Subcutaneous abdominal adipose tissue (tissue), 5 donors: ENCODE data around the gene CCDC50.
A peak's percentile ranks its signal among the peaks of the same experiment; 100 is the strongest.

ENCODE experiments used
- H3K27ac ChIP-seq: one replicate; pipeline ENCODE4 v1.7.0; 2013; ENCODE audit warnings: low read depth, mild to moderate bottlenecking, inconsistent platforms, low read length, moderate library complexity
- H3K27me3 ChIP-seq, 5 donors: one replicate each; pipeline ENCODE4 v1.7.0; 2013; ENCODE audit warnings: low read length in 5 of 5, inconsistent platforms in 1 of 5; ENCODE audit not compliant: control insufficient read depth in 5 of 5, insufficient read depth in 4 of 5
- H3K36me3 ChIP-seq, 5 donors: one replicate each; pipeline ENCODE4 v1.7.0; 2013; ENCODE audit warnings: low read length in 5 of 5; ENCODE audit not compliant: control insufficient read depth in 5 of 5, insufficient read depth in 5 of 5
- H3K4me1 ChIP-seq, 5 donors: one replicate each; pipeline ENCODE4 v1.7.0; 2013; ENCODE audit warnings: low read length in 5 of 5, mild to moderate bottlenecking in 3 of 5, moderate library complexity in 1 of 5; ENCODE audit not compliant: control insufficient read depth in 5 of 5, insufficient read depth in 5 of 5
- H3K4me3 ChIP-seq, 5 donors: one replicate each; pipeline ENCODE4 v1.7.0; 2013; ENCODE audit warnings: low read length in 5 of 5, low read depth in 1 of 5
- H3K9ac ChIP-seq, 5 donors: one replicate each; pipeline ENCODE4 v1.7.0; 2013; ENCODE audit warnings: low read length in 5 of 5, mild to moderate bottlenecking in 4 of 5, moderate library complexity in 3 of 5
- H3K9me3 ChIP-seq, 5 donors: one replicate each; pipeline ENCODE4 v1.7.0; 2013; ENCODE audit warnings: low read length in 5 of 5; ENCODE audit not compliant: control insufficient read depth in 5 of 5
- donor health status: healthy.
- donor health status: healthy.
- donor health status: healthy.
- donor health status: healthy.
- donor health status: healthy.

Gene CCDC50

DNA sequence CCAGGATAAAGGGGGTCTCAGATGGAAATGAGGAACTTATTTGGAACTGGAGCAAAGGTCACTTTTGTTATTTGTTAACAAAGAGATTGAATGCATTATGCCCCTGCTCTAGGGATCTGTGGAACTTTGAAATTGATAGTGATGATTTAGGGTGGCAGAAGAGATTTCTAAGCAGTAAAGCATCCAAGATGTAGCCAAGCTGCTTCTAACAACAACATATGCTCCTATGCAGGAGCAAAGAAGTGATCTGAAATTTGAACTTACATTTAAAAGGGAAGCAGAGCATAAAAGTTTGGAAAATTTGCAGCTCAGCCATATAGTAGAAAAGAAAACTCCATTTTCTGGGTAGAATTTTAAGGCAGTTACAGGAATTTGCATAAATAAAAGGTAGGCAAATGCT is 30.3 kb upstream of the CCDC50 start:
- Histone ChIP-seq H3K27me3 (no peaks in the 10 kb centered on the region), H3K9ac (no peak overlapping the region), H3K27ac (no peak overlapping the region), H3K4me3 (no peak overlapping the region), H3K36me3 (no peaks in the 10 kb centered on the region), H3K9me3 (no peaks in the 10 kb centered on the region), H3K4me1 (peaks cover 0 to 5% (median 0%) of the 10 kb centered on the region in 5 donors)

DNA sequence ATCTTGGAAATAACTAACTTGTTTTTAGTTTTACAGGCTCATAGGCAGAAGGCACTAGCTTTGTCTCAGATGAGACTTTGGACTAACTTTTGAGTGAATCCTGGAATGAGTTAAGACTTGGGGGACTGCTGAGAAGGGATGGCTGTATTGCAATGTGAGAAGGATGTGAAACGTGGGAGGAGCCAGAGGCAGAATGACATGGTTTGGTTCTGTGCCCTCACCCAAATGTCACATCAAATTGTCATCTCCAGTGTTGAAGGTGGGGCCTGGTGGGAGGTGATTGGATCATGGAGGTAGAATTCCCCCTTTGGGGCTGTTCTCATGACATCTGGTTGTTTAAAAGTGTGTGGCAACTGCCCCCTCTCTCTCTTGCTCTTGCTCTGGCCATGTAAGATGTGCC is 28.8 kb upstream of the CCDC50 start:
- Histone ChIP-seq H3K36me3 (no peaks in the 10 kb centered on the region), H3K27me3 (no peaks in the 10 kb centered on the region), H3K9me3 (no peaks in the 10 kb centered on the region), H3K4me1 (peaks cover 0 to 5% (median 0%) of the 10 kb centered on the region in 5 donors), H3K9ac (no peak overlapping the region), H3K4me3 (no peak overlapping the region), H3K27ac (no peak overlapping the region)

DNA sequence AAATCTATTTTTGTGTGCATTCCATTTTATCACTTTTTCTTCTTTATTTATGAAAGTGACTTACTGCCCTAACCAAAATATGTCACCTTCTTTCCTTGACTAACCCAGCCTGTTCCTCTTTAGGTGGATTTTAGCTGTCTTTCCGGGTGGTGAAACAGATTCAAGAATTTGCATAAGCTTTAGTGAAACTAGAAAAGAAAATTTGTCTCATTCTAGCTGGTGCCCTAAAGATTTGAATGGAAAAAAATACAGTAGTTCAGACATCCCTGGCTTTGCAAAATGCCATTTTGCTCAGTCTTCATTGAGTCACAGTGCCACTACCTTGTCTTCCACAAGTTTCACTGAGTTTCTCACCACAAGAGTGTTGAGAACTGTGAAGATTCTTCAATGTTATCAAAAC is 28.2 kb upstream of the CCDC50 start:
- Histone ChIP-seq H3K27ac (no peak overlapping the region), H3K9ac (no peak overlapping the region), H3K4me3 (no peak overlapping the region), H3K9me3 (no peaks in the 10 kb centered on the region), H3K27me3 (no peaks in the 10 kb centered on the region), H3K4me1 (peaks cover 0 to 5% (median 0%) of the 10 kb centered on the region in 5 donors), H3K36me3 (no peaks in the 10 kb centered on the region)

DNA sequence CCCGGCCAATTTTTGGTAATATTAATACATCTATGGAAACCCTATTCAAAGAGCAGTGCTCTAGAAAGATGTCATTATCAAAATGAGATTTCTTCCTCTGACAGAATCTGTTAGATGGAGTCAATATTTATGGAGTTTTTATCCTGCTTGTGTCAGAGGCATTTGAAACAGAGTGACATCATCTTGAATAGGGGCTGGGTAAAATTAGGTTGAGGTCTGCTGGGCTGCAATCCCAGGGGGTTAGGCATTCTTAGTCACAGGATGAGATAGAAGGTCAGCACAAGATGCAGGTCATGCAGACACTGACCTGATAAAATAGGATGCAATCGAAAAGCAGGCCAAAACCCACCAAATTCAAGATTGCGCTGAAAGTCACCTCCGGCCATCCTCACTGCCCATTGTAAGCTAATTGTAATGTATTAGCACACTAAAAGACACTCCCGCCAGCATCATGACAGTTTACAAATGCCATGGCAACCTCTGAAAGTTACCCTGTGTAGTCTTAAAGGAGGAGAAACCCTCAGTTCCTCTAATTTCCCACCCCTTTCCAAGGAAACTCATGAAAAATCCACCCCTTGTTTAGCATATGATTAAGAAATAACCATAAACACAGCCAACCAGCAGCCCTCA is 27.3 kb upstream of the CCDC50 start:
- H3K9ac ChIP-seq = no peak overlapping the region
- H3K4me3 ChIP-seq = no peak overlapping the region
- H3K27ac ChIP-seq = no peak overlapping the region
- H3K27me3 ChIP-seq = no peaks in the 10 kb centered on the region
- peaks cover 0 to 5% (median 0%) of the 10 kb centered on the region in 5 donors for H3K4me1 ChIP-seq
- no peaks in the 10 kb centered on the region for H3K9me3 ChIP-seq
- no peaks in the 10 kb centered on the region for H3K36me3 ChIP-seq

DNA sequence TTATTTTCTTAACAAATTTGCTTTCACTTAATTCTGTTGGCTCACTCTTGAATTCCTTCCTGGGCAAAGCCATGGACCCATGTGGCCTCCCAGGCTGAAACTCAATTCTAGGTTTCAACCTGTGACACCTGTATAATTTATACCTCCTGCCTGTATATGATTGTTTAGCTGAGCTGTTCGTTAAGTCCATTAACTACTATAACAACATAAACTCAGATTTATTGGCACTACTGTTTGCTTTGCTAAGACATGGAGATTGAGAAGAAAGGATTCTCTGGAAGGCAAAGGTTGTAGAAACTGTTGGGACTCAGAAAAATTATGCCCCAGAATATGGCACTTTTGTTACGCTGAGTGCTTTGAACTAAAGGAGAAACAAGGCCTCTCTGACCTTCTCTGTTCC is 26.7 kb upstream of the CCDC50 start:
- Histone ChIP-seq H3K9ac (no peak overlapping the region), H3K36me3 (no peaks in the 10 kb centered on the region), H3K27me3 (no peaks in the 10 kb centered on the region), H3K27ac (no peak overlapping the region), H3K4me1 (peaks cover 0 to 5% (median 0%) of the 10 kb centered on the region in 5 donors), H3K4me3 (no peak overlapping the region), H3K9me3 (no peaks in the 10 kb centered on the region)

DNA sequence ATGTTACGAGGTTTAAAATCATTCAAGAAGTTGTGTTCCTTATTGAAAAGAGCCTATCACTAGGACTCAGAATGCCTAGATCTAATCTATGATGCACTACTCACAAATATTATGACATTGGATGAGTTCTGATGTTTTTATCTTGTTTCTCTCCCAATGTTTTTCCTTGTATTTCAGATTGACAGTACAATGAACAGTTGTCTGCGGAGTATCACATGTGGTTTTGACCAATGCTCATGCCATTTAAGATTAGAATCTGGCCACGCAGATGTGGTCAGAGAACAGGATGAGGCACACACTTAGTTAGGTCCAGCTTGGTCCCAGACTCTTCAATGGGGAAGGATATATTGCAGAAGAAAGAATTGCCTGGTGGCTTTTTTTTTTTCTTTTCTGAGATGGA is 25.6 kb upstream of the CCDC50 start:
- Histone ChIP-seq H3K36me3 (no peaks in the 10 kb centered on the region), H3K9me3 (no peaks in the 10 kb centered on the region), H3K4me3 (no peak overlapping the region), H3K4me1 (peaks cover 0 to 5% (median 0%) of the 10 kb centered on the region in 5 donors), H3K27me3 (no peaks in the 10 kb centered on the region), H3K9ac (no peak overlapping the region), H3K27ac (no peak overlapping the region)

DNA sequence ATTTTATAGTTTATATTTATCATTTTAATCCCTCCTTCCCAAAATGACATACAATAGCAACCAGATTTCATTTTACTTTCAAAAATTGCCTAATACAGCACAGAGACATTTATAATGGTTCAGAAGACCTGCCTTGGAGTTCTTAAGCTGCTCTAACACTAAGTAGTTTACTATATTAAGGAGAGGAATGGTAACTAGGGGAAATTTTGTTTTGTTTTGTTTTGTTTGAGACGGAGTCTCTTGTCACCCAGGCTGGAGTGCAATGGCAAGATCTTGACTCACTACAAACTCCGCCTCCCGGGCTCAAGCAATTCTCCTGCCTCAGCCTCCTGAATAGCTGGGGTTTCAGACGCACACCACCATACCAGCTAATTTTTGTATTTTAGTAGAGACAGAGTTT is 22.8 kb upstream of the CCDC50 start:
- Histone ChIP-seq H3K27me3 (no peaks in the 10 kb centered on the region), H3K9ac (no peak overlapping the region), H3K36me3 (no peaks in the 10 kb centered on the region), H3K9me3 (no peaks in the 10 kb centered on the region), H3K27ac (no peak overlapping the region), H3K4me1 (no peaks in the 10 kb centered on the region), H3K4me3 (no peak overlapping the region)

DNA sequence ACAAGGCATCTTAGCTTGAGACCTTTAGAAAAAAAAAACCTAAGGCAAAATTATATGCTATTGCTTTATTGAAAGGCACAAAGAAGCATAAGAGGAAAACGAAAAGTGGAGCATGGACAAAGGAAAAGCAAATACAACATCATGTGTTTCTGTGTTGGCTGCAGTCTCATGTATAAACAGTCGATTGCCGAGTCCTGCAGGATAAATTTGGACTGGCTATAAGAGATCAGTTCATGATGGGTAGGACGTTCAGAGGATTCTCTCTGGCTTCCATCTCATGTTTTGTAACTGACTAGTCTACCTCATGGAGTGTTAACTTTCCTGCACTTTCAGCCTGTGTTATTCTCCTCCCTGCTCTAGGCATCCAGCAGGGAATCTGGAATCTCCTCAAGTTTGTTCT is 21.9 kb upstream of the CCDC50 start:
- H3K9ac ChIP-seq = no peak overlapping the region
- no peak overlapping the region for H3K27ac ChIP-seq
- no peaks in the 10 kb centered on the region for H3K36me3 ChIP-seq

DNA sequence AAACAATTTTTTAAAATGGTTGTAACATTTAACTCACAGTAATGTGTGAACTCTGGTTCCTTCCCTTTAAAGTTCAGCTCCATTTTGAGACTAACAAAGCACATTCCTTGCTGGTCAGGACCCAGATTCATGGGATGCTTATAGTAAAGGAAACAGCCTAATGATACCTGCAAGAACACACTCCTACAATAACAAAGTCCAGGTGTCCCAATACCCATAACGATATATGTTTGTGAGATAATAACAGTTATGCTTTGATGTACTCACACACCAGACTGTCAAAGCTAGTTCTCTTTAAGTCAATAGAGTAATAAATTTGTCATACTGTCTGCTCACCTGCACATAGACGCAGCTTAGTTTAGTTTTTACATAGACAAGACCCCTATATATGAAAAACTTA is 15.9 kb upstream of the CCDC50 start:
- no peaks in the 10 kb centered on the region for H3K36me3 ChIP-seq
- peaks cover 0 to 23% (median 10%) of the 10 kb centered on the region in 5 donors for H3K4me1 ChIP-seq
- no peaks in the 10 kb centered on the region for H3K27me3 ChIP-seq
- no peak overlapping the region for H3K9ac ChIP-seq
- H3K27ac ChIP-seq = no peak overlapping the region
- peaks cover 0 to 2% (median 0%) of the 10 kb centered on the region in 5 donors for H3K9me3 ChIP-seq
- H3K4me3 ChIP-seq = no peak overlapping the region

More for the DNA sequence above, 21.9 kb upstream of the CCDC50 start:
- Histone ChIP-seq H3K4me3 (no peak overlapping the region), H3K9me3 (no peaks in the 10 kb centered on the region), H3K27me3 (no peaks in the 10 kb centered on the region), H3K4me1 (no peaks in the 10 kb centered on the region)

DNA sequence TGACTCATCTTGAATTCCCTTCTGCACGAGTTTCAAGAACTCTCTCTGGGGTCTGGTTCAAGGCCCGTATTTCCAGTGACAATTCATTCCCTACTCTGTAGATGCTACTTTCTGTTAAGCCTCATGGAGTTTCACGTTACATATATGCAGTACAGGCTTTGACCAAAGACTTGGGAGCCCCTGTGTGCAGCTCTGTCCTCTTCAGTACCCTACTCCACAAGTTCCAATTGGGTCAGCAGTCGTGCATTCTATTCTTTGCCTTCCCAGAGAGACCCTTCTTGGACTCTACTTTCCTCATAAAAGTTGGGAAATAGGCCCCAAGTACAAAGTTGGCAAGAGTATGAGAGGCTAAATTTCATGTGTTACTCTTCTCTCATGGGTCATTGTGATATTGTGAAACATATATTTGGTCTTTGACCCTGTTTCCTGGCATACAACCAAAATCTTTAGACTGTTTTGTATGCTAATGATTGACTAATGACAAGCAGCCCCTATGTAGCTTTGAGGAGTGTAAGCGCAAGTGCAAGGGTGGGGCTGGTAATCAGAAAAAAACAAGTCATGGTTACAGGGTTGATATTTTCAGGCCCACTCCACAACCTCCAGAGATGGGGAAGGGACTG is 15.0 kb upstream of the CCDC50 start:
- peak overlapping the region in 1 of 5 donors; percentile 37 for H3K4me3 ChIP-seq
- peaks cover 0 to 2% (median 0%) of the 10 kb centered on the region in 5 donors for H3K9me3 ChIP-seq
- peak overlapping the region; percentile 62 for H3K27ac ChIP-seq
- H3K36me3 ChIP-seq = no peaks in the 10 kb centered on the region
- H3K4me1 ChIP-seq = peaks cover 0 to 23% (median 10%) of the 10 kb centered on the region in 5 donors
- H3K9ac ChIP-seq = no peak overlapping the region
- no peaks in the 10 kb centered on the region for H3K27me3 ChIP-seq
